Adrenal gland (tissue), 19 donors: ENCODE measurements around the gene SLC46A2. TPM values are rescaled to one million over a fixed set of nuclear protein-coding genes. Genes with fewer than 3 reads are reported as not detected.
A peak's percentile ranks its signal among the peaks of the same experiment; 100 is the strongest.

Experiments used
- DNase-seq, 7 donors: peaks; one replicate each; pipeline ENCODE4 v3.0.0-alpha.2; 2019 to 2020
- H3K27ac ChIP-seq, 5 donors: fragments of 200-600 bp; sonication (generic) in 4 of 5; 1 replicate in 3 of 5; 2 replicates in 2 of 5; pipeline versions ENCODE4 v1.5.1 to v1.8.0; 2016 to 2020; ENCODE audit warnings: mild to moderate bottlenecking in 1 of 5
- H3K27me3 ChIP-seq: fragments of 200-600 bp; 2 replicates; pipeline ENCODE4 v1.8.0; 2021
- H3K36me3 ChIP-seq, 2 donors: fragments of 200-600 bp; replicated peaks in 1 of 2; 1 replicate in 1 of 2; 2 replicates in 1 of 2; pipeline versions ENCODE4 v1.5.1 to v1.8.0; 2018 to 2022
- H3K4me1 ChIP-seq, 2 donors: fragments of 200-600 bp; replicated peaks in 1 of 2; 1 replicate in 1 of 2; 2 replicates in 1 of 2; pipeline versions ENCODE4 v1.5.1 to v1.8.0; 2018 to 2021
- H3K4me3 ChIP-seq, 4 donors: fragments of 200-600 bp; sonication (generic) in 3 of 4; one replicate each; pipeline ENCODE4 v1.5.1; 2016 to 2018
- H3K9me3 ChIP-seq, 3 donors: fragments of 200-600 bp; sonication (generic) in 1 of 3; replicated peaks in 1 of 3; 1 replicate in 2 of 3; 2 replicates in 1 of 3; pipeline versions ENCODE4 v1.5.1 to v1.8.0; 2016 to 2021
- POLR2A ChIP-seq, 2 donors: fragments of 450-650 bp; IDR thresholded peaks; one replicate each; pipeline ENCODE4 v1.6.1; 2017; ENCODE audit warnings: antibody characterized with exemption in 2 of 2, mild to moderate bottlenecking in 2 of 2, moderate library complexity in 1 of 2
- WGBS, 4 donors: extraction: QIAGEN DNeasy Blood & Tissue Kit in 2 of 4; methylation state at CpG; one replicate each; pipeline versions ENCODE4 v1.1.5 to v1.1.7; 2013 to 2017; 5-methylcytosine and 5-hydroxymethylcytosine counted together
- intact Hi-C, 2 donors: fragments of 100-400 bp; cut with DNase I; formaldehyde crosslinking; loops; one replicate each; pipeline versions ENCODE4 v1.14.1 to v1.15.0; 2022 to 2023
- long read RNA-seq, 10 donors: library from polyadenylated mRNA in 3 of 10; unstranded in 2 of 10; stranded (forward) in 1 of 10; transcript quantifications; one replicate each; pipeline ENCODE4 v2.0.0 and lab custom pipeline, GENCODE V29; 2021 to 2026
- polyA plus RNA-seq, 3 donors: library from polyadenylated mRNA; stranded (reverse); fragments of 200-250 nt in 2 of 3; fragments of 350-450 nt in 1 of 3; fragmentation: Illumina TruSeq in 1 of 3; extraction: RNeasy Lipid Tissue Mini Kit (QIAGEN cat#74804) in 1 of 3; gene quantifications; one replicate each; pipeline ENCODE4 v1.2.3, GENCODE V29; 2013 to 2014
- total RNA-seq, 9 donors: library from RNA; depleted of rRNA in 4 of 9; stranded (reverse); fragments of >200 nt in 4 of 9; fragments of 120-200 nt in 1 of 9; fragmentation: NEBNext Ultra II Directional in 1 of 9; extraction: Animal tissue kit (Norgen Biotek cat#: 25700) in 1 of 9; gene quantifications; one replicate each; pipeline versions ENCODE4 v1.1.0 to v1.2.4, GENCODE V29; 2013 to 2023
- TF ChIP-seq, protein P1 (sequence below), 6 experiments: fragments of 450-650 bp in 4 of 6; fragments of 200-600 bp in 2 of 6; sonication (generic) in 1 of 6; IDR thresholded peaks; 1 replicate in 5 of 6; 2 replicates in 1 of 6; pipeline versions ENCODE4 v1.5.1 to v1.8.0; 2016 to 2021; ENCODE audit warnings: antibody characterized with exemption in 6 of 6, mild to moderate bottlenecking in 2 of 6, moderate library complexity in 1 of 6
- donor health status: healthy with polysubstance abuse.
- donor health status: Bipolar disorder and iron deficiency.
- donor health status: DM: yes; HTN: yes; CAD: no.
- donor health status: DM: no; HTN: no; CAD: no.
- donor health status: DM: no; HTN: no; CAD: no.
- donor health status: DM: yes; HTN: yes; CAD: no.

The SLC46A2 gene, protein sequence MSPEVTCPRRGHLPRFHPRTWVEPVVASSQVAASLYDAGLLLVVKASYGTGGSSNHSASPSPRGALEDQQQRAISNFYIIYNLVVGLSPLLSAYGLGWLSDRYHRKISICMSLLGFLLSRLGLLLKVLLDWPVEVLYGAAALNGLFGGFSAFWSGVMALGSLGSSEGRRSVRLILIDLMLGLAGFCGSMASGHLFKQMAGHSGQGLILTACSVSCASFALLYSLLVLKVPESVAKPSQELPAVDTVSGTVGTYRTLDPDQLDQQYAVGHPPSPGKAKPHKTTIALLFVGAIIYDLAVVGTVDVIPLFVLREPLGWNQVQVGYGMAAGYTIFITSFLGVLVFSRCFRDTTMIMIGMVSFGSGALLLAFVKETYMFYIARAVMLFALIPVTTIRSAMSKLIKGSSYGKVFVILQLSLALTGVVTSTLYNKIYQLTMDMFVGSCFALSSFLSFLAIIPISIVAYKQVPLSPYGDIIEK
- total RNA-seq = 1 to 10 TPM in 1 of 9 donors, under 1 TPM in 2, not detected in 6; 0.55 to 1.9 (median 0.87) TPM
- polyA plus RNA-seq = under 1 TPM; 0.07 to 0.40 (median 0.09) TPM
- long read RNA-seq, donor 1 = 0 reads
- long read RNA-seq, donor 2 = 0 reads
- long read RNA-seq, donor 3, partial matches to known transcripts = 0 of 1 reads
- long read RNA-seq, donor 3, other reads (novel, unspliced or antisense) = 0 of 1 reads
- long read RNA-seq, donor 4 = 0 reads
- long read RNA-seq, donor 5 = 0 reads
- long read RNA-seq, donor 6 = 0 reads
- long read RNA-seq, donor 7, partial matches to known transcripts = 0 of 1 reads
- long read RNA-seq, donor 7, other reads (novel, unspliced or antisense) = 0 of 1 reads
- long read RNA-seq, donor 8 = 0 reads
- long read RNA-seq, donor 9 = 0 reads
- long read RNA-seq, donor 10 = 0 reads

DNA sequence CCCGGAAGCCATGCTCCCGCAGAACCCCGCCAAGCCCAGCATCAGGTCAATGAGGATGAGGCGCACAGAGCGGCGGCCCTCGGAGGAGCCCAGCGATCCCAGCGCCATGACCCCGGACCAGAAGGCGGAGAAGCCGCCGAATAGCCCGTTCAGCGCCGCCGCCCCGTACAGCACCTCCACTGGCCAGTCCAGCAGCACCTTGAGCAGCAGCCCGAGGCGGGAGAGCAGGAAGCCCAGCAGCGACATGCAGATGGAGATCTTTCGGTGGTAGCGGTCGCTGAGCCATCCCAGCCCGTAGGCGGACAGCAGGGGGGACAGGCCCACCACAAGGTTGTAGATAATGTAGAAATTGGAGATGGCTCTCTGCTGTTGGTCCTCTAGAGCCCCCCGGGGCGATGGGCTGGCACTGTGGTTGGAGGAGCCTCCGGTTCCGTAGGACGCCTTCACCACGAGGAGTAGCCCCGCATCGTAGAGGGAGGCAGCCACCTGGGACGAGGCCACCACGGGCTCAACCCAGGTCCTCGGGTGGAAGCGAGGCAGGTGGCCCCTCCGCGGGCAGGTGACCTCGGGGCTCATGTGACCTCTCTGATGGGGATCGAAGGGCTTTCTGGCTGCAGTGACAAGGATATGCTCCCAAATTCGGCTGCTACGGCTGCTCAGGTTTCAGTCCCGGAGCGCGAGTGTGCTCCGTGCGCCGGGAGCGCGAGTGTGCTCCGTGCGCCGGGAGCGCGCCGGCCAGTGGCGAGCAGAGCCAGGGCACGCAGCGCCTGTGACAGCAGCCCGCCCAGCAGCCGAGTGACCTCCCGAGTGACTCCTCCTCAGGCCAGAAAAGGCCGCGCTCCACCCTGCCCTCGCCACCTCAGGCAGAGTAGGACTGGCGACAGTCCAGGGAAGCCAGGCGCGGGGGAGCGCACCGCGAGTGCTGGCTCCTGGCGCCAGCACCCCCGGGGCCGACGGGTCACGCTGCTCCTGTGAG lies at the start of gene SLC46A2:
TSS of gene SLC46A2 (minus strand) at position 771 of the 976 bp plus-strand sequence. CDS start at position 576, 195 bp downstream.
- H3K4me3 ChIP-seq = peak within 1 kb of the TSS in 1 of 4 donors; percentile 50
- H3K4me1 ChIP-seq = peaks cover 0 to 12% of the 10 kb centered on the region in 2 donors
- intact Hi-C loops = no loop called here
- 10 to 31% (median 15%) methylated on average over 23 to 78 of the region's 78 CpGs for WGBS, 4 donors
- no peaks in the 10 kb centered on the region for H3K9me3 ChIP-seq
- no peaks in the 10 kb centered on the region for H3K36me3 ChIP-seq
- no peak within 1 kb of the TSS for H3K27ac ChIP-seq
- peaks cover 18% of the 10 kb centered on the region for H3K27me3 ChIP-seq
- TF ChIP-seq, protein P1, sequence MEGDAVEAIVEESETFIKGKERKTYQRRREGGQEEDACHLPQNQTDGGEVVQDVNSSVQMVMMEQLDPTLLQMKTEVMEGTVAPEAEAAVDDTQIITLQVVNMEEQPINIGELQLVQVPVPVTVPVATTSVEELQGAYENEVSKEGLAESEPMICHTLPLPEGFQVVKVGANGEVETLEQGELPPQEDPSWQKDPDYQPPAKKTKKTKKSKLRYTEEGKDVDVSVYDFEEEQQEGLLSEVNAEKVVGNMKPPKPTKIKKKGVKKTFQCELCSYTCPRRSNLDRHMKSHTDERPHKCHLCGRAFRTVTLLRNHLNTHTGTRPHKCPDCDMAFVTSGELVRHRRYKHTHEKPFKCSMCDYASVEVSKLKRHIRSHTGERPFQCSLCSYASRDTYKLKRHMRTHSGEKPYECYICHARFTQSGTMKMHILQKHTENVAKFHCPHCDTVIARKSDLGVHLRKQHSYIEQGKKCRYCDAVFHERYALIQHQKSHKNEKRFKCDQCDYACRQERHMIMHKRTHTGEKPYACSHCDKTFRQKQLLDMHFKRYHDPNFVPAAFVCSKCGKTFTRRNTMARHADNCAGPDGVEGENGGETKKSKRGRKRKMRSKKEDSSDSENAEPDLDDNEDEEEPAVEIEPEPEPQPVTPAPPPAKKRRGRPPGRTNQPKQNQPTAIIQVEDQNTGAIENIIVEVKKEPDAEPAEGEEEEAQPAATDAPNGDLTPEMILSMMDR (IDR thresholded peaks at IDR 0.05) = no peak
- TF ChIP-seq POLR2A (IDR thresholded peaks at IDR 0.05) = no peak
- peak in 4 of 7 donors; percentile 22 to 43 (median 30) for DNase-seq

DNA sequence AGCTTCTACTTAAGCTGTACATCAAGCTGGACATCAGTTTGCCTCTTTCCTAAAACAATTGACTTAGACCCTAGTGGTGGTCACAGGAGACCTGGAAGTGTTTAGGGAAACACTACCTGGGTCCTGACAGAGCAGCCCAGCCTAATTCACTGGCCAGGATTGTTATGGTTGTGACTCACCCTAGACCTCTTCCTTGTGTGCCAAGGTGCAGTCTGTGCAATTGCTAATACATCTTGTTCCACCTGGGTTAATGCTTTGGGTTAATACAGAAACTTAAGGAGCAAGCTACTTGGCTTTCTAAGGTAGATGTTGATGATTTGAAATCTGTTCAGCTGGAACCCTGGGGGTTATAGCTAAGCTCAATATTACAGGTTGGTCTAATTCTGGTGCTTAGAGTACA lies 48.7 kb upstream of the SLC46A2 start:
- Histone ChIP-seq H3K4me3 (no peak overlapping the region), H3K27ac (no peak overlapping the region), H3K4me1 (no peaks in the 10 kb centered on the region), H3K27me3 (no peaks in the 10 kb centered on the region), H3K36me3 (no peaks in the 10 kb centered on the region), H3K9me3 (no peaks in the 10 kb centered on the region)
- DNase-seq = no peak
- intact Hi-C loops = loop anchor here in 1 of 2 donors (10.0 kb wide), 1 partner anchor 155 kb away; no protein-coding TSS in a partner anchor
- TF ChIP-seq, protein P1 (IDR thresholded peaks at IDR 0.05) = no peak
- no peak for TF ChIP-seq POLR2A (IDR thresholded peaks at IDR 0.05)

DNA sequence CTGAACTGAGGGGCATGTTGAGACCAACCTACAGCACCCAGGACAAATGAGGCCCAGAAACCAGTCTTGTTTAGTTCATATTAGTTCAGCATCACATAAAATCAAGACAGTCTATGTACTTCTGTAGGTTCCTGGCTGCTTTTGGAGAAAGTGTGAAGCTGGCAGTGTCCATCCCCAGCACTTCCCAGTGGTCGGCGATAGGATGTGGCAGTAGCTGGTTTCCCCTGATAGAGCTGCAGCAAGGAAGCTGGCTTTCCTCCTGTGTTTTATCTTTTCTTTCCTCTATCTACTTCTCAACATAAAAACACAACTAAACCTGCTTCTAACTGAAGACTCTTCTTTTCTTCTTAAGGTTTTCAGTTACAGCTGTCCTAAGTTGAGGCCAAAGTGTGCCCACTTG lies 43.0 kb upstream of the SLC46A2 start:
- intact Hi-C loops = loop anchor here in 1 of 2 donors (10.0 kb wide), 1 partner anchor 161 kb away; no protein-coding TSS in a partner anchor
- H3K4me3 ChIP-seq = no peak overlapping the region
- no peaks in the 10 kb centered on the region for H3K9me3 ChIP-seq
- H3K27me3 ChIP-seq = no peaks in the 10 kb centered on the region
- no peak for DNase-seq
- WGBS, 4 donors = 46 to 91% (median 79%) methylated on average over 2 of the region's 2 CpGs
- TF ChIP-seq, protein P1 (IDR thresholded peaks at IDR 0.05) = no peak
- H3K4me1 ChIP-seq = no peaks in the 10 kb centered on the region
- no peak overlapping the region for H3K27ac ChIP-seq
- H3K36me3 ChIP-seq = no peaks in the 10 kb centered on the region
